K562 (cell line): ENCODE results near the gene AANAT. TPM values are rescaled to one million over a fixed set of nuclear protein-coding genes. Genes with fewer than 3 reads are reported as not detected.

ENCODE experiments used
- ARHGAP35 ChIP-seq: fragments of 450-650 bp; IDR thresholded peaks from 2 replicates; pipeline ENCODE4 v1.6.1; 2018; ENCODE audit not compliant: partially characterized antibody
- KAT2B ChIP-seq: IDR thresholded peaks from one replicate; pipeline ENCODE4 v1.6.1; 2012; ENCODE audit warnings: low read depth, mild to moderate bottlenecking, control low read depth, inconsistent platforms, low read length, moderate library complexity
- TCFL5 ChIP-seq: fragments of 250-450 bp; sonication (Bioruptor Pico); conservative IDR thresholded peaks from 2 replicates; pipeline ENCODE4 v1.6.1; 2021; ENCODE audit warnings: mild to moderate bottlenecking, moderate library complexity, matching md5 sums
- ZNF3 ChIP-seq: fragments of 250-450 bp; sonication (Bioruptor Pico); IDR thresholded peaks from 2 replicates; pipeline ENCODE4 v1.5.0; 2021; ENCODE audit warnings: mild to moderate bottlenecking, moderate library complexity
- polyA plus RNA-seq, 8 experiments: library from polyadenylated mRNA; depleted of rRNA in 4 of 8; stranded (reverse) in 5 of 8; unstranded in 3 of 8; fragments of >200 nt; fragmentation: Nextera tagmentation in 2 of 8; fragmentation: Illumina TruSeq in 1 of 8; extraction: Ambion mirVana in 2 of 8; extraction: Trizol in 1 of 8; gene quantifications; 2 replicates each; pipeline versions ENCODE4 v1.2.1 to v1.2.3, GENCODE V29; 2011 to 2014; ENCODE audit warnings: inconsistent platforms in 1 of 8, missing spikeins in 1 of 8
- total RNA-seq, 7 experiments: library from RNA; depleted of rRNA in 6 of 7; stranded (reverse); fragments of >200 nt in 6 of 7; fragmentation: Illumina TruSeq in 2 of 7; extraction: Trizol in 2 of 7; gene quantifications; 2 replicates each; pipeline versions ENCODE4 v1.2.1 to v1.2.3, GENCODE V29; 2011 to 2021; ENCODE audit warnings: low replicate concordance in 1 of 7
- TF ChIP-seq, protein P1 (sequence below): sonication (generic); formaldehyde crosslinking; IDR thresholded peaks from 2 replicates; pipeline ENCODE4 v1.8.1; 2023; ENCODE audit warnings: missing genetic modification reagents, mild to moderate bottlenecking, borderline replicate concordance
- TF ChIP-seq, protein P2 (sequence below): fragments of 150-350 bp; IDR thresholded peaks from 2 replicates; pipeline ENCODE4 v1.6.1; 2014; ENCODE audit warnings: low read depth, mild to moderate bottlenecking, low read length, borderline replicate concordance
- TF ChIP-seq, protein P3 (sequence below): fragments of 450-650 bp; formaldehyde crosslinking; IDR thresholded peaks from 2 replicates; pipeline ENCODE4 v1.4.0; 2020; ENCODE audit warnings: mild to moderate bottlenecking, mixed read lengths

The AANAT gene
- total and polyA plus RNA-seq, 9 of the 15 experiments (the other 6 are each of a cell fraction or from before 2014, with no cell fraction given): not detected

DNA sequence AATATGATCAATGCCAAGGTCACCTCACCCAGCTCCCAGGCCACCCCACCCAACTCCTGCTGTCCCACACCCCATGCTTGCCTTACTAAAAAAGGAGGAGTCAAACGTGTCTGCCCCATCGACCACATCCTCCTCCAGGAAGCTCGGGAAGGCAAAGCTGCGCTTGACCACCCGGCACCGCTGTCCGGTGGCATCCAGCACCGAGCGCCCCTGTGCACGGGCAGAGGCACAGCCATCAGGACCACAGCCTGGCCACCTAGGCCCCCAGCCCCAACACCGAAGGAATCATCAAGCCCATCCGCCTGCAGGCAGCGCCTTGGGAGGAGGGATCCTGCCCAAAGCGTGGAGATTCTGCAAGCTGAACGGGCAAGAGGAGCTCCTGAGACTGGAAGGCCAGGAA, 10.2 kb downstream of the AANAT start (continued):
- no peak for TF ChIP-seq ARHGAP35
- TF ChIP-seq ZNF3 (CRISPR knock-in tag): no peak
- TF ChIP-seq, protein P1, sequence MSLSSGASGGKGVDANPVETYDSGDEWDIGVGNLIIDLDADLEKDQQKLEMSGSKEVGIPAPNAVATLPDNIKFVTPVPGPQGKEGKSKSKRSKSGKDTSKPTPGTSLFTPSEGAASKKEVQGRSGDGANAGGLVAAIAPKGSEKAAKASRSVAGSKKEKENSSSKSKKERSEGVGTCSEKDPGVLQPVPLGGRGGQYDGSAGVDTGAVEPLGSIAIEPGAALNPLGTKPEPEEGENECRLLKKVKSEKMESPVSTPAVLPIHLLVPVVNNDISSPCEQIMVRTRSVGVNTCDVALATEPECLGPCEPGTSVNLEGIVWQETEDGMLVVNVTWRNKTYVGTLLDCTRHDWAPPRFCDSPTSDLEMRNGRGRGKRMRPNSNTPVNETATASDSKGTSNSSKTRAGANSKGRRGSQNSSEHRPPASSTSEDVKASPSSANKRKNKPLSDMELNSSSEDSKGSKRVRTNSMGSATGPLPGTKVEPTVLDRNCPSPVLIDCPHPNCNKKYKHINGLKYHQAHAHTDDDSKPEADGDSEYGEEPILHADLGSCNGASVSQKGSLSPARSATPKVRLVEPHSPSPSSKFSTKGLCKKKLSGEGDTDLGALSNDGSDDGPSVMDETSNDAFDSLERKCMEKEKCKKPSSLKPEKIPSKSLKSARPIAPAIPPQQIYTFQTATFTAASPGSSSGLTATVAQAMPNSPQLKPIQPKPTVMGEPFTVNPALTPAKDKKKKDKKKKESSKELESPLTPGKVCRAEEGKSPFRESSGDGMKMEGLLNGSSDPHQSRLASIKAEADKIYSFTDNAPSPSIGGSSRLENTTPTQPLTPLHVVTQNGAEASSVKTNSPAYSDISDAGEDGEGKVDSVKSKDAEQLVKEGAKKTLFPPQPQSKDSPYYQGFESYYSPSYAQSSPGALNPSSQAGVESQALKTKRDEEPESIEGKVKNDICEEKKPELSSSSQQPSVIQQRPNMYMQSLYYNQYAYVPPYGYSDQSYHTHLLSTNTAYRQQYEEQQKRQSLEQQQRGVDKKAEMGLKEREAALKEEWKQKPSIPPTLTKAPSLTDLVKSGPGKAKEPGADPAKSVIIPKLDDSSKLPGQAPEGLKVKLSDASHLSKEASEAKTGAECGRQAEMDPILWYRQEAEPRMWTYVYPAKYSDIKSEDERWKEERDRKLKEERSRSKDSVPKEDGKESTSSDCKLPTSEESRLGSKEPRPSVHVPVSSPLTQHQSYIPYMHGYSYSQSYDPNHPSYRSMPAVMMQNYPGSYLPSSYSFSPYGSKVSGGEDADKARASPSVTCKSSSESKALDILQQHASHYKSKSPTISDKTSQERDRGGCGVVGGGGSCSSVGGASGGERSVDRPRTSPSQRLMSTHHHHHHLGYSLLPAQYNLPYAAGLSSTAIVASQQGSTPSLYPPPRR (CRISPR knock-in tag): no peak
- TF ChIP-seq TCFL5 (CRISPR knock-in tag): no peak
- TF ChIP-seq, protein P2, sequence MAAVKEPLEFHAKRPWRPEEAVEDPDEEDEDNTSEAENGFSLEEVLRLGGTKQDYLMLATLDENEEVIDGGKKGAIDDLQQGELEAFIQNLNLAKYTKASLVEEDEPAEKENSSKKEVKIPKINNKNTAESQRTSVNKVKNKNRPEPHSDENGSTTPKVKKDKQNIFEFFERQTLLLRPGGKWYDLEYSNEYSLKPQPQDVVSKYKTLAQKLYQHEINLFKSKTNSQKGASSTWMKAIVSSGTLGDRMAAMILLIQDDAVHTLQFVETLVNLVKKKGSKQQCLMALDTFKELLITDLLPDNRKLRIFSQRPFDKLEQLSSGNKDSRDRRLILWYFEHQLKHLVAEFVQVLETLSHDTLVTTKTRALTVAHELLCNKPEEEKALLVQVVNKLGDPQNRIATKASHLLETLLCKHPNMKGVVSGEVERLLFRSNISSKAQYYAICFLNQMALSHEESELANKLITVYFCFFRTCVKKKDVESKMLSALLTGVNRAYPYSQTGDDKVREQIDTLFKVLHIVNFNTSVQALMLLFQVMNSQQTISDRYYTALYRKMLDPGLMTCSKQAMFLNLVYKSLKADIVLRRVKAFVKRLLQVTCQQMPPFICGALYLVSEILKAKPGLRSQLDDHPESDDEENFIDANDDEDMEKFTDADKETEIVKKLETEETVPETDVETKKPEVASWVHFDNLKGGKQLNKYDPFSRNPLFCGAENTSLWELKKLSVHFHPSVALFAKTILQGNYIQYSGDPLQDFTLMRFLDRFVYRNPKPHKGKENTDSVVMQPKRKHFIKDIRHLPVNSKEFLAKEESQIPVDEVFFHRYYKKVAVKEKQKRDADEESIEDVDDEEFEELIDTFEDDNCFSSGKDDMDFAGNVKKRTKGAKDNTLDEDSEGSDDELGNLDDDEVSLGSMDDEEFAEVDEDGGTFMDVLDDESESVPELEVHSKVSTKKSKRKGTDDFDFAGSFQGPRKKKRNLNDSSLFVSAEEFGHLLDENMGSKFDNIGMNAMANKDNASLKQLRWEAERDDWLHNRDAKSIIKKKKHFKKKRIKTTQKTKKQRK: no peak
- TF ChIP-seq, protein P3, sequence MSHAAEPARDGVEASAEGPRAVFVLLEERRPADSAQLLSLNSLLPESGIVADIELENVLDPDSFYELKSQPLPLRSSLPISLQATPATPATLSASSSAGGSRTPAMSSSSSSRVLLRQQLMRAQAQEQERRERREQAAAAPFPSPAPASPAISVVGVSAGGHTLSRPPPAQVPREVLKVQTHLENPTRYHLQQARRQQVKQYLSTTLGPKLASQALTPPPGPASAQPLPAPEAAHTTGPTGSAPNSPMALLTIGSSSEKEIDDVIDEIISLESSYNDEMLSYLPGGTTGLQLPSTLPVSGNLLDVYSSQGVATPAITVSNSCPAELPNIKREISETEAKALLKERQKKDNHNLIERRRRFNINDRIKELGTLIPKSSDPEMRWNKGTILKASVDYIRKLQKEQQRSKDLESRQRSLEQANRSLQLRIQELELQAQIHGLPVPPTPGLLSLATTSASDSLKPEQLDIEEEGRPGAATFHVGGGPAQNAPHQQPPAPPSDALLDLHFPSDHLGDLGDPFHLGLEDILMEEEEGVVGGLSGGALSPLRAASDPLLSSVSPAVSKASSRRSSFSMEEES (CRISPR knock-in tag): no peak
- no peak for TF ChIP-seq KAT2B
